A549 treated with GW870086 at 1 μM for 4 hours (cell line): ENCODE measurements around the gene LY6G6D. TPM values are rescaled to one million over a fixed set of nuclear protein-coding genes. Genes with fewer than 3 reads are reported as not detected.

Experiments used
- total RNA-seq: library from RNA; stranded (reverse); fragments of 200-300 nt; extraction: Qiagen RNA extraction; gene quantifications from 5 replicates; pipeline ENCODE4 v1.2.3, GENCODE V29; 2022; ENCODE audit warnings: low read depth

The LY6G6D gene
- total RNA-seq, 1 experiment from 2014 or later = not detected

Other genes starting within 250 kb of the LY6G6D start
- 6.2 to 8.4 TPM (median 7.1 TPM) in 5 replicates for gene MICB, start 217.2 kb upstream of the LY6G6D start, total RNA-seq
- gene MCCD1, start 186.4 kb upstream of the LY6G6D start, total RNA-seq = not detected in 5 replicates
- 324 to 377 TPM (median 358 TPM) in 5 replicates for gene DDX39B, start 173.3 kb upstream of the LY6G6D start, total RNA-seq
- gene ATP6V1G2, start 168.7 kb upstream of the LY6G6D start, total RNA-seq = 0.55 to 1.2 TPM (median 0.83 TPM) in 5 replicates
- 10.4 to 11.2 TPM (median 11.1 TPM) in 5 replicates for gene NFKBIL1, start 167.7 kb upstream of the LY6G6D start, total RNA-seq
- 0.17 to 0.34 TPM in 2 of 5 replicates, not detected in the others for gene LTA, start 143.1 kb upstream of the LY6G6D start, total RNA-seq
- gene TNF, start 139.8 kb upstream of the LY6G6D start, total RNA-seq = 0.16 TPM in 1 of 5 replicates, not detected in the others
- gene LTB, start 132.9 kb upstream of the LY6G6D start, total RNA-seq = 0.21 to 0.65 TPM (median 0.29 TPM) in 4 of 5 replicates, not detected in the other
- gene LST1, start 129.1 kb upstream of the LY6G6D start, total RNA-seq = 0.30 to 0.66 TPM in 2 of 5 replicates, not detected in the others
- gene NCR3, start 122.3 kb upstream of the LY6G6D start, total RNA-seq = not detected in 5 replicates
- gene AIF1, start 100.1 kb upstream of the LY6G6D start, total RNA-seq = not detected in 5 replicates
- gene PRRC2A, start 94.6 kb upstream of the LY6G6D start, total RNA-seq = 66.6 to 89.8 TPM (median 85.0 TPM) in 5 replicates
- 114 to 149 TPM (median 138 TPM) in 5 replicates for gene BAG6, start 62.7 kb upstream of the LY6G6D start, total RNA-seq
- 2.6 to 4.5 TPM (median 3.1 TPM) in 5 replicates for gene APOM, start 59.5 kb upstream of the LY6G6D start, total RNA-seq
- 10.6 to 12.7 TPM (median 12.1 TPM) in 5 replicates for gene C6orf47, start 54.6 kb upstream of the LY6G6D start, total RNA-seq
- 8.2 to 10.4 TPM (median 9.7 TPM) in 5 replicates for gene GPANK1, start 50.4 kb upstream of the LY6G6D start, total RNA-seq
- 167 to 186 TPM (median 177 TPM) in 5 replicates for gene CSNK2B, start 49.3 kb upstream of the LY6G6D start, total RNA-seq
- 3.6 to 5.4 TPM (median 4.3 TPM) in 5 replicates for gene LY6G5B, start 45.4 kb upstream of the LY6G6D start, total RNA-seq
- 1.3 to 2.5 TPM (median 1.7 TPM) in 5 replicates for gene LY6G5C, start 34.3 kb upstream of the LY6G6D start, total RNA-seq
- gene ABHD16A, start 12.0 kb upstream of the LY6G6D start, total RNA-seq = 12.8 to 19.4 TPM (median 18.7 TPM) in 5 replicates
- not detected in 5 replicates for gene LY6G6F, start 8.5 kb upstream of the LY6G6D start, total RNA-seq
- 0.14 TPM in 1 of 5 replicates, not detected in the others for gene LY6G6C, start 6.4 kb downstream of the LY6G6D start, total RNA-seq
- not detected in 5 replicates for gene MPIG6B, start 8.0 kb downstream of the LY6G6D start, total RNA-seq
- 26.8 to 31.8 TPM (median 27.9 TPM) in 5 replicates for gene DDAH2, start 14.0 kb downstream of the LY6G6D start, total RNA-seq
- 486 to 498 TPM (median 493 TPM) in 5 replicates for gene CLIC1, start 21.2 kb downstream of the LY6G6D start, total RNA-seq
- 10.5 to 13.8 TPM (median 12.5 TPM) in 5 replicates for gene MSH5, start 24.7 kb downstream of the LY6G6D start, total RNA-seq
- 1.6 to 3.9 TPM (median 3.7 TPM) in 5 replicates for gene SAPCD1, start 47.3 kb downstream of the LY6G6D start, total RNA-seq
- gene VWA7, start 62.0 kb downstream of the LY6G6D start, total RNA-seq = 1.2 to 2.0 TPM (median 1.5 TPM) in 5 replicates
- 47.4 to 59.1 TPM (median 53.3 TPM) in 5 replicates for gene VARS1, start 80.4 kb downstream of the LY6G6D start, total RNA-seq
- 52.2 to 66.7 TPM (median 61.9 TPM) in 5 replicates for gene LSM2, start 91.6 kb downstream of the LY6G6D start, total RNA-seq
- 0.82 to 1.5 TPM (median 1.3 TPM) in 5 replicates for gene HSPA1L, start 99.9 kb downstream of the LY6G6D start, total RNA-seq
- 148 to 264 TPM (median 205 TPM) in 5 replicates for gene HSPA1A, start 100.2 kb downstream of the LY6G6D start, total RNA-seq
- gene HSPA1B, start 112.4 kb downstream of the LY6G6D start, total RNA-seq = 116 to 191 TPM (median 162 TPM) in 5 replicates
- gene NEU1, start 147.5 kb downstream of the LY6G6D start, total RNA-seq = 24.9 to 34.9 TPM (median 25.5 TPM) in 5 replicates
- gene SLC44A4, start 163.6 kb downstream of the LY6G6D start, total RNA-seq = 0.05 to 0.21 TPM in 2 of 5 replicates, not detected in the others
- gene EHMT2, start 182.3 kb downstream of the LY6G6D start, total RNA-seq = 23.1 to 27.6 TPM (median 27.1 TPM) in 5 replicates
- gene ZBTB12, start 186.7 kb downstream of the LY6G6D start, total RNA-seq = 3.1 to 4.0 TPM (median 3.5 TPM) in 5 replicates
- 0.07 to 0.43 TPM (median 0.23 TPM) in 5 replicates for gene C2, start 212.4 kb downstream of the LY6G6D start, total RNA-seq
- 1.6 to 3.3 TPM (median 2.4 TPM) in 5 replicates for gene CFB, start 230.7 kb downstream of the LY6G6D start, total RNA-seq
- gene NELFE, start 243.6 kb downstream of the LY6G6D start, total RNA-seq = 73.9 to 80.8 TPM (median 79.3 TPM) in 5 replicates
- 16.7 to 25.7 TPM (median 25.0 TPM) in 5 replicates for gene SKIC2, start 243.8 kb downstream of the LY6G6D start, total RNA-seq